GM12892 (cell line): ENCODE measurements around the gene XRN1.

Source experiments
- POLR2A ChIP-seq: IDR thresholded peaks from 2 replicates; pipeline ENCODE4 v1.6.1; 2011; ENCODE audit warnings: low read depth, low read length, control low read depth
- POLR2AphosphoS5 ChIP-seq: IDR thresholded peaks from 2 replicates; pipeline ENCODE4 v1.6.1; 2011; ENCODE audit warnings: low read depth, low read length, control low read depth
- TAF1 ChIP-seq: IDR thresholded peaks from 2 replicates; pipeline ENCODE4 v1.6.1; 2011; ENCODE audit warnings: low read depth, mild to moderate bottlenecking, control low read depth, low read length, borderline replicate concordance

GRCh38 chr3:142468456-142468855 is 20.6 kb upstream of the XRN1 start:
- TF ChIP-seq POLR2A (no peak), TAF1 (no peak), POLR2AphosphoS5 (no peak)
